ENCODE results near the gene PAPPA.

Gene PAPPA

DNA sequence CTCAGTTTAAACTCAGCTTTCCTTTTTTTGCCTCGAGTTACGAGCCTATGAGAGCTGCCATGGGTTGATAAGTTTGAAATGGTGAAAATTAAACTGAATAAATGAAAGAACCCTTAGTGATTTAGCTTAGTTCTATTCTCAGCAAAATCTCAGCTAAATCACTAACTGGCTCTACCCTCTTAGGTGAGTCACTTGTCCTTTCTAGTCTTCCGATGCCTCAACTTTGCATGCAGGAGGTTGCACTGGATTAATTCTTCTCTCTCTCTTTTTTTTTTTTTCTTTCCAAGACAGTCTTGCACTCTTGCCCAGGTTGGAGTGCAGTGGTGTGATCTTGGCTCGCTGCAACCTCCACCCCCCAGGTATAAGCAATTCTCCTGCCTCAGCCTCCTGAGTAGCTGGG is 83.9 kb downstream of the PAPPA start:
- H3K36me3 ChIP-seq (ENCODE audit: control insufficient read depth in 1 of 2, insufficient read depth in 2 of 2, low read length in 2 of 2) = no peaks in the 10 kb centered on the region
- H3K9me3 ChIP-seq (ENCODE audit: control insufficient read depth in 1 of 2, low read length in 2 of 2) = no peaks in the 10 kb centered on the region
- peaks cover 0 to 6% of the 10 kb centered on the region in 2 donors for H3K4me1 ChIP-seq (ENCODE audit: control insufficient read depth in 1 of 2, insufficient read depth in 2 of 2, low read length in 2 of 2)
- no peaks in the 10 kb centered on the region for H3K27me3 ChIP-seq (ENCODE audit: low read depth, low read length)
- no peak overlapping the region for H3K4me3 ChIP-seq (ENCODE audit: low read depth in 1 of 2, low read length in 2 of 2)
- no peak overlapping the region for H3K27ac ChIP-seq (ENCODE audit: low read length)

- no peak overlapping the region for H3K27ac ChIP-seq (ENCODE audit: low read length)
- H3K36me3 ChIP-seq (ENCODE audit: control insufficient read depth in 1 of 2, insufficient read depth in 2 of 2, low read length in 2 of 2) = no peaks in the 10 kb centered on the region
Observed at GRCh38 chr9:116238225-116238624, 84.6 kb downstream of the PAPPA start.

DNA sequence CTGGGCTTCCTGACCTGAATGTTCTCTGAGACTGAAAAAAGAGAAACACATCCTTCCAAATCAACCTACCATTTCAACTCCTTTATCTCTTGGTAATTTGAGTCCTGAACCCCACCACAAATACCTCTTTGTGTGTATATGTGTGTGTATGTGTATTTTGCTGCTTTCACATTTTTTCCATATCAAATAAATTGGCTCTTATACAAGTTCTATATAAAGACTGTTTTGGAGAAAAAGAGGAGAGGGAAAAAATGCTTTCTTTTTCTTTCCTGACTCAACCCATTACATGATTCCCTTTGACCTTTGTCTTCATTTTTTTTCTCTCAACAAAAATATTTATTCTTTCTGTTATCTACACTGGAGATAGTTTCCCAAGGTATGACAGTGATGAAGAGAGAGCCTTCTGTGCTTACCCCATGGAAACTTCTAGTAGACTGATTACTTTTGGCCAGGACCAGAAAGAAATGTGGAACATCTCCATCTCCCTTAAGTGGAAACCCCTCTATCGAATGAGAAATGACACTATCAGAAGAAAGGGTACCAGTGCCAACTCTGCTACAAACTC is 85.3 kb downstream of the PAPPA start:
- H3K9me3 ChIP-seq (ENCODE audit: control insufficient read depth in 1 of 2, low read length in 2 of 2) = no peaks in the 10 kb centered on the region
- H3K4me1 ChIP-seq (ENCODE audit: control insufficient read depth in 1 of 2, insufficient read depth in 2 of 2, low read length in 2 of 2) = peaks cover 0 to 1% of the 10 kb centered on the region in 2 donors
- no peaks in the 10 kb centered on the region for H3K36me3 ChIP-seq (ENCODE audit: control insufficient read depth in 1 of 2, insufficient read depth in 2 of 2, low read length in 2 of 2)
- H3K27ac ChIP-seq (ENCODE audit: low read length) = no peak overlapping the region
- H3K27me3 ChIP-seq (ENCODE audit: low read depth, low read length) = no peaks in the 10 kb centered on the region
- H3K4me3 ChIP-seq (ENCODE audit: low read depth in 1 of 2, low read length in 2 of 2) = no peak overlapping the region

More at GRCh38 chr9:116238225-116238624, 84.6 kb downstream of the PAPPA start:
- Histone ChIP-seq H3K9me3 (ENCODE audit: control insufficient read depth in 1 of 2, low read length in 2 of 2) (no peaks in the 10 kb centered on the region), H3K4me3 (ENCODE audit: low read depth in 1 of 2, low read length in 2 of 2) (no peak overlapping the region), H3K4me1 (ENCODE audit: control insufficient read depth in 1 of 2, insufficient read depth in 2 of 2, low read length in 2 of 2) (peaks cover 0 to 6% of the 10 kb centered on the region in 2 donors), H3K27me3 (ENCODE audit: low read depth, low read length) (no peaks in the 10 kb centered on the region)

GRCh38 chr9:116243708-116244107 is 90.1 kb downstream of the PAPPA start:
- H3K36me3 ChIP-seq (ENCODE audit: control insufficient read depth in 1 of 2, insufficient read depth in 2 of 2, low read length in 2 of 2) = no peaks in the 10 kb centered on the region
- no peak overlapping the region for H3K27ac ChIP-seq (ENCODE audit: low read length)
- no peaks in the 10 kb centered on the region for H3K4me1 ChIP-seq (ENCODE audit: control insufficient read depth in 1 of 2, insufficient read depth in 2 of 2, low read length in 2 of 2)
- H3K27me3 ChIP-seq (ENCODE audit: low read depth, low read length) = no peaks in the 10 kb centered on the region
- H3K9me3 ChIP-seq (ENCODE audit: control insufficient read depth in 1 of 2, low read length in 2 of 2) = no peaks in the 10 kb centered on the region
- no peak overlapping the region for H3K4me3 ChIP-seq (ENCODE audit: low read depth in 1 of 2, low read length in 2 of 2)

DNA sequence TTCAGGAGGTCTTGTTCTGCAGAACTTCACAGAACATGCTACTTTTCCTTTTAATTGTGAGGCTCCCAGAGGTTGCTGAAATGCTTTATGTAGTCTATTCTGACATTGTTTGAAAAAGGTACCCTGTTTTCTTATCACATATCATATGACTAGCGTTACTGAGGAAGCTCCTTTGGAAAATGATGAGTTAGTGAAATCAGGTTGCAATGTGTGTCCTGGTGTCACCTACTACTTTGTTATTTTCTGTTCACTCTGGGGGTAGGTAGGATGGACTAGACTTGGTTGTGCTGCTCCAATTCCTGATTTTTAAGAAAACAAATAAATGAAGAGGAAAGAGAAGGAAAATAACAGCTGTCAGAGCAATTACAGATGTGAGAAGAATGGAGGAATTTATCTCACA is 93.7 kb downstream of the PAPPA start:
- Histone ChIP-seq H3K4me3 (ENCODE audit: low read depth in 1 of 2, low read length in 2 of 2) (no peak overlapping the region), H3K27me3 (ENCODE audit: low read depth, low read length) (no peaks in the 10 kb centered on the region)

DNA sequence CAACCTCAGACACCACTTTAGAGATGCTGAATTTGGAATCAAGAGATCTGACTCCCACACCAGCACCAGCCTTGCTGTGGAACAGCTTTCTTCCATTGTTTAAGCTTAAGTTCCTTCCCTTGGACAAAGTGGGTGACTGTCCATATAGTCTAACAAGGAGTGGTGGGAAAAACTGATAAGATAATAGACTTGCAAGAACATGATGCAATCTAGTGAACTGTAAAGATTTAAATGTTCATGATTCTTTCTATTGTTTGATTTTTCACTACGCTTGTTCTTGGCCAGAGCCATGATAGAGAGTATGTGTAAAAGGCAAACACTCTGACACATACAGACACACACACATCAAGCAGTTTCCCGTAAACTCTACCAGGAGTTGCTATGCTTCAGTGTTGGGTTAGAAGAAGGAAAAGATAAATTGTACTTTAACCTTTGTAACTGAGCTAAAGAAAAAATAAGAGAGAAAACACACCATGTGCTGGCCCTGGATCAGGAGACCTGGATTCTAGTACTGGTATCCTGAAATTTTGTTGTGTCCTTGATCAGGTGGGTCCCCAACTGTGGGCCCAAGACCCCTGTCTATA is 94.3 kb downstream of the PAPPA start:
- Histone ChIP-seq H3K9me3 (ENCODE audit: control insufficient read depth in 1 of 2, low read length in 2 of 2) (no peaks in the 10 kb centered on the region), H3K4me3 (ENCODE audit: low read depth in 1 of 2, low read length in 2 of 2) (no peak overlapping the region), H3K27ac (ENCODE audit: low read length) (no peak overlapping the region), H3K27me3 (ENCODE audit: low read depth, low read length) (no peaks in the 10 kb centered on the region), H3K4me1 (ENCODE audit: control insufficient read depth in 1 of 2, insufficient read depth in 2 of 2, low read length in 2 of 2) (no peaks in the 10 kb centered on the region), H3K36me3 (ENCODE audit: control insufficient read depth in 1 of 2, insufficient read depth in 2 of 2, low read length in 2 of 2) (no peaks in the 10 kb centered on the region)

More for the DNA sequence above, 93.7 kb downstream of the PAPPA start:
- Histone ChIP-seq H3K9me3 (ENCODE audit: control insufficient read depth in 1 of 2, low read length in 2 of 2) (no peaks in the 10 kb centered on the region), H3K27ac (ENCODE audit: low read length) (no peak overlapping the region), H3K4me1 (ENCODE audit: control insufficient read depth in 1 of 2, insufficient read depth in 2 of 2, low read length in 2 of 2) (no peaks in the 10 kb centered on the region), H3K36me3 (ENCODE audit: control insufficient read depth in 1 of 2, insufficient read depth in 2 of 2, low read length in 2 of 2) (no peaks in the 10 kb centered on the region)

GRCh38 chr9:116250891-116251290 is 97.3 kb downstream of the PAPPA start:
- Histone ChIP-seq H3K4me3 (ENCODE audit: low read depth in 1 of 2, low read length in 2 of 2) (no peak overlapping the region), H3K4me1 (ENCODE audit: control insufficient read depth in 1 of 2, insufficient read depth in 2 of 2, low read length in 2 of 2) (no peaks in the 10 kb centered on the region), H3K36me3 (ENCODE audit: control insufficient read depth in 1 of 2, insufficient read depth in 2 of 2, low read length in 2 of 2) (no peaks in the 10 kb centered on the region), H3K27ac (ENCODE audit: low read length) (no peak overlapping the region), H3K27me3 (ENCODE audit: low read depth, low read length) (no peaks in the 10 kb centered on the region), H3K9me3 (ENCODE audit: control insufficient read depth in 1 of 2, low read length in 2 of 2) (no peaks in the 10 kb centered on the region)

DNA sequence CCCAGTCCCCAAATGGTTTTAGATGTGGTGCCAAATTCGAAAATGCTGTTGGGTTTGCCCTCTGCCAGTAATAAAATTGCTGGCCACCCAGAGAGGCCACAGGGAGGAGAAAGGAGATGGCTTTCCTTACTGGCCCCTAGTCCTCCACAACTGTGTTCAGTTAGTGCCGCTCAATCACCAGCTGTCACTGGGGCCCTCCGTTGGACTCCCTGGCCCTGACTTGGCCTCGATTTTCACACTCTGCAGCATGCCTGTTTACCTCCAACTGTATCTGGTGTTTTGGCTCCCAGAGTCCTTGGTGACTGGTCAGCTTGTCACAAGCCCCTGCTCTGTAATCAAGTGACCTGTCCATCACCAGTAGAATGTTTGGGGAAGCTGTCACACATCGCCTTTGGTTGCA is 97.8 kb downstream of the PAPPA start:
- Histone ChIP-seq H3K27ac (ENCODE audit: low read length) (no peak overlapping the region), H3K4me1 (ENCODE audit: control insufficient read depth in 1 of 2, insufficient read depth in 2 of 2, low read length in 2 of 2) (no peaks in the 10 kb centered on the region), H3K27me3 (ENCODE audit: low read depth, low read length) (no peaks in the 10 kb centered on the region), H3K36me3 (ENCODE audit: control insufficient read depth in 1 of 2, insufficient read depth in 2 of 2, low read length in 2 of 2) (no peaks in the 10 kb centered on the region), H3K9me3 (ENCODE audit: control insufficient read depth in 1 of 2, low read length in 2 of 2) (no peaks in the 10 kb centered on the region), H3K4me3 (ENCODE audit: low read depth in 1 of 2, low read length in 2 of 2) (no peak overlapping the region)

- no peaks in the 10 kb centered on the region for H3K27me3 ChIP-seq (ENCODE audit: low read depth, low read length)
Observed at GRCh38 chr9:116260531-116260930, 106.9 kb downstream of the PAPPA start.

GRCh38 chr9:116262448-116262847 is 108.9 kb downstream of the PAPPA start:
- H3K4me3 ChIP-seq (ENCODE audit: low read depth in 1 of 2, low read length in 2 of 2) = no peak overlapping the region
- no peaks in the 10 kb centered on the region for H3K36me3 ChIP-seq (ENCODE audit: control insufficient read depth in 1 of 2, insufficient read depth in 2 of 2, low read length in 2 of 2)
- no peaks in the 10 kb centered on the region for H3K9me3 ChIP-seq (ENCODE audit: control insufficient read depth in 1 of 2, low read length in 2 of 2)
- no peaks in the 10 kb centered on the region for H3K27me3 ChIP-seq (ENCODE audit: low read depth, low read length)
- no peak overlapping the region for H3K27ac ChIP-seq (ENCODE audit: low read length)
- H3K4me1 ChIP-seq (ENCODE audit: control insufficient read depth in 1 of 2, insufficient read depth in 2 of 2, low read length in 2 of 2) = no peaks in the 10 kb centered on the region

More at GRCh38 chr9:116260531-116260930, 106.9 kb downstream of the PAPPA start:
- Histone ChIP-seq H3K4me3 (ENCODE audit: low read depth in 1 of 2, low read length in 2 of 2) (no peak overlapping the region), H3K4me1 (ENCODE audit: control insufficient read depth in 1 of 2, insufficient read depth in 2 of 2, low read length in 2 of 2) (no peaks in the 10 kb centered on the region), H3K27ac (ENCODE audit: low read length) (no peak overlapping the region), H3K9me3 (ENCODE audit: control insufficient read depth in 1 of 2, low read length in 2 of 2) (no peaks in the 10 kb centered on the region), H3K36me3 (ENCODE audit: control insufficient read depth in 1 of 2, insufficient read depth in 2 of 2, low read length in 2 of 2) (no peaks in the 10 kb centered on the region)

DNA sequence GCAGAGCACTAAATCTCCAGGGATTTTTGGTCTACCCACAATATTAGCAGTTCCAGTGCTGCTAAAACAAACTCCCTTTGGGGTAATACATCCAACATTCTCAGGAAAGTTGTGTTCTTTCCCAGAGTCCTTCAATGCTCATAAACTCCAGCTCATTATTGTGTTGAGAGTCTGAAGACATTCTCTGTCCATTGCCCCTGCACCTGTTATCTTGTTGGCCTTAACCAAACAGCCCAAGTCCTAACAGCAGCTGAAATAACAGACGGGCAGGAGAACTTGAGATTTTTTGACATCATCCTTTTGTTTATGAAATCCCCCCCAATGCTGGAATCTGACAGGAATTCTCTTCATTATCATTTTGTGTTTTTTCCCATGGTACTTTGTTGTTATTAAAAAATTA is 110.8 kb downstream of the PAPPA start:
- Histone ChIP-seq H3K9me3 (ENCODE audit: control insufficient read depth in 1 of 2, low read length in 2 of 2) (no peaks in the 10 kb centered on the region), H3K4me3 (ENCODE audit: low read depth in 1 of 2, low read length in 2 of 2) (no peak overlapping the region), H3K4me1 (ENCODE audit: control insufficient read depth in 1 of 2, insufficient read depth in 2 of 2, low read length in 2 of 2) (no peaks in the 10 kb centered on the region), H3K27ac (ENCODE audit: low read length) (no peak overlapping the region), H3K27me3 (ENCODE audit: low read depth, low read length) (no peaks in the 10 kb centered on the region), H3K36me3 (ENCODE audit: control insufficient read depth in 1 of 2, insufficient read depth in 2 of 2, low read length in 2 of 2) (no peaks in the 10 kb centered on the region)

DNA sequence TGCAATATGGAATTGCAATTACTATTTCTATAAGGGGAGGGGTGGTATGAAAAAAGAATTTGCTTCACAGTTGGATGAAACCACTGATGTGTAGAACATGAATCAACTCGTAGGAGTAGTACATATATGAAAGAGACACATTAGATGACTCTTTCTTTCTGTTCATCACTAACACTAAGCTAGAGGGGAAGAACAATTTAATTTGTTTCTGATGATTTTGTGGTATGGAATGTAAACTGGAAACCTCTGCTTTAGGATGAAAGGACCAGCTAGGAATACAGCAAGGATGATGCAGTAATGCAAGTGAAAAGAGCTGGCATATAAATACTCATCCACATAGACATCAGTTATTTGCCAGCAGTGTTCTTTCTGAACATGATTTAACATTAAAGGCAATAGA is 113.4 kb downstream of the PAPPA start:
- Histone ChIP-seq H3K27me3 (ENCODE audit: low read depth, low read length) (no peaks in the 10 kb centered on the region), H3K36me3 (ENCODE audit: control insufficient read depth in 1 of 2, insufficient read depth in 2 of 2, low read length in 2 of 2) (no peaks in the 10 kb centered on the region), H3K9me3 (ENCODE audit: control insufficient read depth in 1 of 2, low read length in 2 of 2) (no peaks in the 10 kb centered on the region), H3K4me1 (ENCODE audit: control insufficient read depth in 1 of 2, insufficient read depth in 2 of 2, low read length in 2 of 2) (no peaks in the 10 kb centered on the region), H3K4me3 (ENCODE audit: low read depth in 1 of 2, low read length in 2 of 2) (no peak overlapping the region), H3K27ac (ENCODE audit: low read length) (no peak overlapping the region)

Data from muscle layer of duodenum (tissue), 2 donors.